22Rv1 (cell line): ENCODE data around the gene C10orf71.

Experiments
- H3K27ac ChIP-seq: fragments of 450-650 bp; 2 replicates; pipeline ENCODE4 v1.5.1; 2017
- CTCF ChIP-seq: fragments of 450-650 bp; IDR thresholded peaks from 2 replicates; pipeline ENCODE4 v1.5.1; 2017; ENCODE audit warnings: mild to moderate bottlenecking
- ZFX ChIP-seq: fragments of 450-650 bp; IDR thresholded peaks from 2 replicates; pipeline ENCODE4 v1.6.1; 2017; ENCODE audit warnings: antibody characterized with exemption, borderline replicate concordance

The C10orf71 gene

DNA sequence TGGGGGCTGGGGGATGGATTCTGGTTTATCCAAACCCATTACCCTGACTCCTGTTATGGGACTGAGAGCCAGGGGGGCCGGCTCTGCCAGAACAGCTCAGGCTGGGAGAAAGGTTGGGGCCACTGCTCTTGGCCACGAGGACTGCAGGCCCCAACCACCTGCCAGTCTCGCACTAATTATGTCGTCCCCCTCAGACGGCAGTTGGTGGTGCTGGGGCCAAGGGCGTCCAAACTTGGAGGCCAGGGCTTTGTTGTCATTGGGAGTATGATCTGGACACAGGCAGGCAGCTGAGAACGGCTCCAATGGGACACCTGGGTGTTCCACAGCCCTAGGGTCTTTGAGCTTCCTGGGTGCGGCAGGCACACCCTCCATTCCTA lies 62.2 kb downstream of the C10orf71 start:
- no peak overlapping the region for H3K27ac ChIP-seq
- no peak for TF ChIP-seq ZFX
- TF ChIP-seq CTCF = no peak

DNA sequence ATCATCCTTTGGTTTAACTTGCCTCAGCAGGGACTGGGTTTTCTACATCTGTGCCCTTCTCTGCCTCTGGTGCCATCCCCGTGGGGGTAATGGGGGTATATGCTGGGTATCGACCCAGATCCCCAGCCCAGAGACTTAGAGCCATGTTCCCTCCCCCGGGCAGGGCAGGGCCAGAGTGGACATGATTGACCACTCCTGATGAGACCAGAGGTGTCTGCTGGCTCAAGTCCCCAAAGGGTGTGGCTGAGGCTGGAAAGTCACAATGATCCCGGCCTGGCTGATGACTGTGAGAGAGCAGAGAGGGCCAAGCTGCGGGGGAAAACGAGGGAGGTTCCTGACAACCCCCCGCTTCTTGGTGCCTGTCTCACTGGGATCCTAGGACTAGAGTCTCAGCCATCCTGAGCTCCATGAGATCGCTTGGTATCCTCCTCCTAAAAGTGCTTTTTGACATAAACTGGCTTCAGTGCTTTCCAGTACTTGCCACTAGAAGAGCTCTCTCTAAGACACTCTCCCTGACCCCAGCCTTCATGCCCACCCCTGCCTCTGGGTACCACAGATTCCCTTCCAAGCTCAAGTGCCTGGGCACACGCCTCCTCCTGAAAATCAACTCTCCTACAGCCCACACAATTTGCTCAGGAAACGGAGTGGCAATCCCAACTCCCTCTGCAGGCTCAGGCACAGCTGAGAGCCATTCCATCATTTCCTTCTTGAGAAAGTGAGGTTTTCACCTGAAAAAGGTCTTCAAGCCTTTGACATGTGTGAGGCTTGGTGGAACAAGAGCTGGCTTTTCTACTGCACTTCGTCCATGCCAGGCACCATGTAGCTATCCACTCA lies 63.0 kb downstream of the C10orf71 start:
- H3K27ac ChIP-seq = no peak overlapping the region
- no peak for TF ChIP-seq ZFX
- TF ChIP-seq CTCF = no peak

DNA sequence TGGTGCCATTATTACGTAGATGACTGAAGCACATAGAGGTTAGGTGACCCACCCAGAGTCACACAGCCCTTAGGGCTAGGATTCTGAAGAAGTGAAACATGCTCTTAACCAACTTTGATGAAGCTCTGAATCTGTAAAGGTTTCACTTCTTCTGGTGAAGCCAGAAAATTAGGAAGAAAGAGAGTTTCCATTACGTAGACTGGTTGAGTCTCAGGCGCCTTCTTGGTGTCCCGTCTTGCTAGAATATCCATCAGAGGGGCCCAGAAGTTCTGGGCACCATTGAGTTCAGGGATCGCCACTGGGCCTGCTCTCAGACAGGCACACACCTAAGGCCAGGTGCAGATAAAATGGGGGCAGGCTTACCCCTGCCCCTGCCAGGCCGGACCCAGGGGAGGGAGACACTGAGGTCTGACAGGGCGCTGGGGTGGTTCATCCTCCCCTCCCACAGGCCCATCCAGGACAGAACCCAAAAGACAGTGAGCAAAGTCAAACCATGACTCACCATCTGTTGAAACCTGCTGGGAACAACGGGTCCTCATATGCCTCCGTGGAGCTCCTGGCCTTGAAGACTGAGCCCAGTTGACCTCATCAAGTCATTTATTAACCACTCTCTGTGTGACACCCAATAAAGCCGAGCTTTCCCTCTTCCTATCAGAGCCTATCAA lies 63.8 kb downstream of the C10orf71 start:
- TF ChIP-seq CTCF = no peak
- TF ChIP-seq ZFX = no peak
- H3K27ac ChIP-seq = no peak overlapping the region

DNA sequence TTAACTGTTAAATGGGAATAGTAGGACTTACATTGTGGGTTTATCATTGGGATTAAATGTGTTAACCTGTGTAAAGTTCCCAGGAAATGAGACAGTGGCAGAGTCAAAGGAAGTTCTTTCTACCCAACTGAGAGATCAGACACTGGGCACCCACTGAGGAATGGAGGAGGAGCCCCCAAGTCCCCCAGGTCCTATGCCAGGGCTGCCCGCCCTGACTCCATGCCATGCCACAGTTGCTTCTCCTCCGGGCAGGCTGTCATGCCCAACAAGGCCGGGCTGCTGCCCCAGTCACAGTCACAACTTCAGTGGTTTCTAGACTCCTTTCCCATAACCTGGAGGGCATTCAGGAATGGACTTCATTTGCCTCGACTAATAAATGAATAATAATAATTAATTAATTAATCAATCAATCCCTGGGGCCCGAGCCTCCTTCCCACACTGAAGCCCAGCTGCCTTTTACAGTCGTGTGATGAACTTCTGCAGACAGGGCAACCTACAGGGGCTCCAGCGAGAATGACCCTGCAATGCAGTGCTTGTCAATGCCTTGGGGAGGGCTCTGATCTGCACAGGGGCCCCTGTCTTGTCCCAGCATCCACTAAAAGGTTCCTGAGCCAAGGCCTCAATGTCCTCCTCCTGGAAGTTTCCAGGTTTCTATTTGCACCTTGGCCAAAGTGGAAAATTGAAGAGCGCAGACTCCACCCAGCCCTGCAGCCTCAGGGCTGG lies 64.5 kb downstream of the C10orf71 start:
- H3K27ac ChIP-seq = no peak overlapping the region
- TF ChIP-seq ZFX (no peak), CTCF (no peak)

DNA sequence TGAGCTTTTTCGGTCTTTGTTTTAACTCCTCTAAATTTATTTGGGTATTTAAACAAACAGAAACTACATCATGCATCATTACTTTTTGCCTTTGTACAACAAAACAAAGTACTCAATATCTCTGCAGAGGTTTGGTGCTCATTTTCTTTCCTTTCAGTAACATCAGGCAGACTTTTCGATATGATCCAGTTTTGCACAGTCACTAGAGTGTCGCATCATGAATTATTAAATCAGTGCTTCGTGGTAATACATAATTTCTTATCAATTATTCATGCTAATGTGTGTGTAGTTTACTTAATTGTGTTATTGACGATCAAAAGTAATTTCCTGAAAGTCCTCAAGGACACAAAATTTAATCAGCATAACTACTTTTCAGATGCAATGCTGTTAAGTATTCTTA lies 65.1 kb downstream of the C10orf71 start:
- no peak overlapping the region for H3K27ac ChIP-seq

GRCh38 chr10:49364747-49365146 lies 65.8 kb downstream of the C10orf71 start:
- no peak overlapping the region for H3K27ac ChIP-seq
- TF ChIP-seq CTCF (no peak), ZFX (no peak)

More for the DNA sequence above, 65.1 kb downstream of the C10orf71 start:
- TF ChIP-seq CTCF = no peak
